Fibroblast of the conjunctiva (primary cell): ENCODE measurements around the gene NPIPB2.
"Not testable (repeated sequence)": the region's sequence is repeated elsewhere in the genome, so short reads cannot be mapped to it uniquely, and the experiment has no call there.

Experiments
- DNase-seq: peaks from one replicate; pipeline ENCODE4 v3.0.0-alpha.2; 2010; ENCODE audit warnings: low read depth

NPIPB2 gene

DNA sequence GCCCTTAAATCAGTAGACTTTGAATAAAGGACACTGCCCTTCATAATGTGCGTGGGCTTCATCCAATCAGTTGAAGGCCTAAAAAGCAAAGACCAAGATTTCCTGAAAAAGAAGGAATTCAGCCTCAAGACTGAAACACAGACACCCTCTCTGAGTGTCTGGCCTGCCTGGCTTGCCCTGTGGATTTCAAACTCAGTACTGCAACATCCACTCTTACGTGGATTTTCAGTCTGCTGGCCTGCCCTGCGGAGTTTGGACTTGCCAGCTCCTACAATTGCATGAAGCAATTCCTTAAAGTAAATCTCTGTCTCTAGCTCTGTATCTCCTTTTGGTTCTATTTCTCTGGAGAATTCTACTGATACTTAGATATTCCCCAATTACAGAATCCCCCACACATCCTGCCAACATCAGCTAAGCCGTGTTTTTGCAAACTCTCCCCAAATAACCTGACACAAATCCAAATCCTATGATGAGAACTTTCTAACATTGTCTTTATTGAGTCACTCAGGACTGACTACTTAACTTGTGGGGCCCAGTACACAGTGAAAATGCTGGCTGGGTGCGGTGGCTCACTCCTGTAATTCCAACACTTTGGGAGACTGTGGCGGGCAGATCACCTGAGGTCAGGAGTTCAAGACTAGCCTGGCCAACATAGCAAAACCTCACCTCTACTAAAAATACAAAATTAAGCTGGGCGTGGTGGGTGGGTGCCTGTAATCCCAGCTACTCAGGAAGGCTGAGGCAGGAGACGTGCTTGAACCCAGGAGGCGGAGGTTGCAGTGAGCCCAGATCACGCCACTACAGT, 15.9 kb upstream of the NPIPB2 start:
- no peak for DNase-seq

DNA sequence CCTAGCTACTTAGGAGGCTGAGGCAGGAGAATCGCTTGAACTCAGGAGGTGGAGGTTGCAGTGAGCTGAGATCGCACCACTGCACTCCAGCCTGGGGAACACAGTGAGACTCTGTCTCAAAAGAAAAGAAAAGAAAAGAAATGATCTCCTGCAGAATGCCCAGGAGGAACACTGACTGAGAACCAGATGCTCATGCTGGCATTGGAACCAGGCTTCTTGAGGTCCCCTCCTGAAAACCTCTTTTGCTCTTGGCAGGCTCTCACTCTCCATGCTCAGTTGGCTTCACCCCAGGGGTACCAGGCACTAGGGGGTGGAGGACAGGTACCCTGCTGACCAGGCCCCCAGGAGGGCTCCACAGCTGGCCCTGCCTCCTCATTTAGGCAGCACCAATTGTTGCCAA, 14.7 kb upstream of the NPIPB2 start:
- DNase-seq, result no peak

DNA sequence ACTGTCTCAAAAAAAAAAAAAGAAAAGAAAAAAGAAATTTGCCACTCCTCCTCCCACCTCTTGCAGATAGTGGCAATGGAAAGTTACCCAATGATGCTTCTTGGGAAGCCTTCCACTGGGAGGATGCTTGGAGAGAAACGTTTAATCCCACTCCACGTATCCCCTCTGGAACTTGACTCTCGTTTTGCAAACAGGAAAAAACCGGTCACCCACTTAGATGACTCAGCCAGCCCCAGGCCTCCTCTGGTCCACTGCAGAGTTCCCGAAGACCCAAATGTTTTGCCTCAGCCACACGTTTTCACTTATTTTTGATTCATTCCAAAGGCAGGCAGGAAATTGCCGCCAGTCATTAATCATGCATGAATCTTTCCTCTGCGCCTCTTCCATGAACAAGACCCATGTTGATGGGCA, 13.9 kb upstream of the NPIPB2 start:
- peak; percentile 84 for DNase-seq

DNA sequence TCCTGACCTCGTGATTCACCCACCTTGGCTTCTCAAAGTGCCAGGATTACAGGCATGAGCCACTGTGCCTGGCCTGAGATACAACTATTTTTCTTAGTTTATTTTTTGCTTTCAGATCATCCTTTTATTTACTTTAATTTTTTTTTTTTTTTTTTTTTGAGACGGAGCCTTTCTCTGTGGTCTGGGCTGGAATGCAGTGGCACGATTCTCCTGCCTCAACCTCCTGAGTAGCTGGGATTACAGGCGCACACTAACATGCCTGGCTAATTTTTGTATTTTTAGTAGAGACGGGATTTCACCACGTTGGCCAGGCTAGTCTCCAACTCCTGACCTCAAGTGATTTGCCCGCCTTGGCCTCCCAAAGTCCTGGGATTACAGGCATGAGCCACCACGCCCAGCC, 11.7 kb upstream of the NPIPB2 start:
- DNase-seq, result not testable (repeated sequence)

DNA sequence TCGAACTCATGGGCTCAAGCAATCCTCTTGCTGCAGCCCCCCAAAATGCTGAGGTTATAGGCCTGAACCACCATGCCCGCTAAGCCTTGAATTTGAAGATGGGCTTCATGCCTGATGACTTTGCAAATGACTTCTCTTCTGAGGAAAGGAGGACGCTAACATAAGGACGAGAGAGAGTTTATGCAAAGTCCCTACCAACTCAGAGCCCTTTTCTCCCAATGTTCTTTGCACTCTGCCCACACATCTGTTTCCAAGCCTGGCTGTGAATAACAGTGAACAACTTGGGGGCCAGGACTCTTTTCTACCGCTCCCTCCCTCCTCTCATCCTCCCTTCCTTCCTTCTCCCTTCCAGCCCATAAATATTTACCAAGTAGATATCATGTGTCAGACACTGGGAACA, 8.5 kb upstream of the NPIPB2 start:
- DNase-seq, result no peak

DNA sequence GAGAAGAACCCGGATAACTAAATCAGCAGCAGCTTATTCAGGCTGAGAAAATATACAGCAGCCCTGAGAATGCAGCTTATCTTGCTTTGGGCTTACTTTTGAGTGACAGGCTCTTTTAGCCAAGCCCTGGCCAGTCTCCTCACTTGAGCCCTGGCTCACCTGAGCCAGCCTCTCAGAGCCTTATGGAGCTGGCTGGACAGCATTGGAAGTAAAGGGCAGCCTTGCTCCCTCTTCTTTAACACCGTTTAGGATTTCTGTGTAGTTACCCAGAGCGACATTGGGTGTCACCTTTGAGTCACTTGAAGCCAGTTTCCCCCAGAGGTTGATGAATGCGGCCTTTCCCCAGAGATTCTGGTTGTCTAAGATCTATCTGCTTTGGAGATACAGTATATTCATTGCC, 7.7 kb upstream of the NPIPB2 start:
- peak; percentile 18 for DNase-seq

DNA sequence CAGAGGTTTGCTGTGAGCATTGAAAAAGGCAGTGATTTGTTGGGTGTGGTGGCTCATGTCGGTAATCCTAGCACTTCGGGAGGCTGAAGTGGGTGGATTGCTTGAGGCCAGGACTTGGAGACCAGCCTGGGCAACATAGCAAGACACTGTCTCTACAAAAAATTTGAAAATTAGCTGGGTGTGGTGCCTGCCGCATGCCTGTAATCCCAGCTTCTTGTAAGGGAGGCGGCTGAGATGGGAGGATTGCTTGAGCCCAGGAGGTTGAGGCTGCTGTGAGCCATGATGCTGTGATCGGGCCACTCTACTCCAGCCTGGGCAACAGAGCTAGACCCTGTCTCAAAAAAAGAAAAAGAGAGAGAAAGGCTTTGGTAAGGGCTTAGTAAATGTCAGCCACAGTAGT, 7.0 kb upstream of the NPIPB2 start:
- no peak for DNase-seq

DNA sequence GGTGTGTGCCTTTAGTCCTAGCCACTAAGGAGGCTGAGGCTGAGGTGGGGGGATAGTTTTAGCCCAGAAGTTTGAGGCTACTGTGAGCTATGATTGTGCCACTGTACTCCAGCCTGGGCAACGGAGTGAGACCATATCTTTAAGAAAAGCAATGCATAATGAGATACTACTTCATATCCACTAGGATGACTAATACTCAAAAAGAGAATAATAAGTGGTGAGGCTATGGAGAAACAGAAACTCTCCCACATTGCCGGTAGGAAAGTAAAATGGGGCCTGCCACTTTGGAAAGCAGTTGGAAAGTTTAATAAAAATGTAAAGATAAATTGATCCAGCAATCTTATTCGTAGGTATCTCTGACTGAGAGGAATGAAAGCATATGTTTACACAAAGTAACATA, 4.6 kb upstream of the NPIPB2 start:
- no peak for DNase-seq

DNA sequence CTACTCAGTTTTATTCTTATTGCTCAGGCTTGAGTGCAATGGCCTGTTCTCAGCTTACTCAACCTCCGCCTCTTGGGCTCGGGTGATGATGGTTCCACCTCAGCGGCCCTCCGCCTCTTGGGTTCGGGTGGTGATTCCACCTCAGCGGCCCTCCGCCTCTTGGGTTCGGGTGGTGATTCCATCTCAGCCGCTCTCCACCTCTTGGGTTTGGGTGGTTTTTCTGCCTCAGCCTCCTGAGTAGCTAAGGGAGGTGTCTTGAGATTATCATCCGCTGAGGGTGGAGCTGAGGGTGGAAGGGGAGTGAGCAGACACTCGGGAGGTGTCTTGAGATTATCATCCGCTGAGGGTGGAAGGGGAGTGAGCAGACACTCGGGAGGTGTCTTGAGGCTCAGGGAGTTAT, 14.5 kb downstream of the NPIPB2 start:
- DNase-seq, result not testable (repeated sequence)

DNA sequence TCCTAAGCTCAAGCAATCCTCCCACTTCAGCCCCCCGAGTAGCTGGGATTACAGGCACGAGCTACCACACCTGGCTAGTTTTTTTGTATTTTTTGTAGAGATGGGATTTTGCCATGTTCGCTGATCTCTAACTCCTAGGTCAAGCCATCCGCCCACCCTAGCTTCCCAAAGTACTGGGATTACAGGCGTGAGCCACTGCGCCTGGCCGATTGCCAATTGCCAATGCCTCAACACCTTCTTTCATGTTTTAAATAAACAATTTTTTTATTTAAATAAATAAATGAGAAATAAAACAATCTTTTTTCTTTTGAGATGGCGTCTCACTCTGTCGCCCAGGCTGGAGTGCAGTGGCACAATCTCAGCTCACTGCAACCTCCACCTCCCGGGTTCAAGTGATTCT, 17.8 kb downstream of the NPIPB2 start:
- DNase-seq, result not testable (repeated sequence)

DNA sequence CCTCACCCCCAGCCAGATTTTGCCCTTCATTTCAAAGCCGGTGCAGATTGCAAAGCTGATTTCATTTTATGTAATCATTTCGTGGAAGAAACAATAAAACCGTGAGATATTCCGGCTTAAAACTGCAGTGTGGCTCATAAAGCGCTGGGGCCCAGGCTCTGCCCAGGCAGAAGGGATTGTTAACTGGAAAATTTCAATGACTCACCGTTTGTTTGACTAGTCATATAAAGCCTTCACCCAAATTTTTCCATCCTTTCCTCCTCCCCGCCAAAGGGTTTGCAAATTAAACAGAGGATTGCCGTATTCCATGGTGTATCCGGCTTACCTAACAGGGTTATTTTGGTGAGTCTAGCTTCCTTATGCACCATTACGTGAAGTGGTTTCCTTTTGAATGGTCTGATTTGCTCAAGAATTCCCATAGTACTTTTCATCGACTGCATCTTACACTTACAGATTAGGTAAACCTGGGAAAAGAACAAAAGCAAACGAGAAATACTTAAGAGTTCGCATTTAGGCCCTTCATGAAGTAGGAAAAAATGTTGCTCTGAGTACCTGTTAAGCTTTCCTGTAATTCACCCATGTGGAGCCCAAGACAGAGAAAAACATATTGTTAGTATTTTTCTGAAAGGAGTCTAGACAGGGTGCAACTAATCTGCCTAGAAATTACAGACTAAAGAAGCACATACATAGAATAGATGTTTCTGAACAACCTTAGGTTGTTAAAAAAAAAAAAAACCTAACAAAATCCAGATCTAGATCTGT, 25.1 kb downstream of the NPIPB2 start:
- DNase-seq, result no peak

DNA sequence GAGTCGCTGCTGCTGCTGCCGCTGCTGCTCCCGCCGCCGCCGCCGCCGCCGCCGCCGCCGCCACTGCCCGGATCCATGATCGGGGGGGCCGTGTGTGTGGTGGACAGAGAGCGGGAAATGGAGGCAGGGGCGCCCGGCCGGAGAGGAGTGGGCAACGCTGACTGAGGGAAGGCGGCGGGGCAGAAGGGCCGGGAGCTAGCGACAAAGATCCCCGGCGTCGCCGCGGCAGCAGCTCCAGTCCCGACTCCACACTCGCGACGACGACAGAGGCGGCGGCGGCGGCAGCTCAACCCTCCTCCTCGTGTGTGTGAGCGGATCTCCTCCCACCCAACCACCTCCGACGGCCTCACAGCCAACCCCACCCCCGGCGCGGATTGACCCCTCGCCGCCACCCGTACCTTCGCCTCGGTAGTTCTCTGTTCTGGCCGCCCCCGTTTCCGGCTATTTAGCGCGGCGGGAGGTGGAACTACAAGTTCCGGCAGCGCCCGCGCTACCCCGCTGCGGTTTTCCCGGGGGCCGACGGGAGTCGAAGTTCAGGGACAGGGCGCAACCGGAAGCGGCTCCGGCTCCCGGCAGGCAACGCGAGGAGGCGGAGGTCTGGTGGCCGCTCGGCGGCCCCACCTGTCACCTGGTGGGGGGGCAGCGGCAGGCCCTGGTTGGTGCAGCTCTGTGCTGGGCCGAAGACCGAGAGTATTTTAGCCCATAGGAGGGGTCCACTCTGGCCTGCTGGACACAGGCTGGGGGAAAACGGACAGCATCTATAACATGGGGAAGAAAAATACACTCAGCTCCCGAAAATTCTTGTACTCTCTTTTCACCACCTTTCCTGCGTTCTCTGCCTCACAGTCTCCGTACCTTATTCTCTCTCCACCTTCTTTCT, 26.0 kb downstream of the NPIPB2 start, which contains the start of gene GSPT1:
TSS of gene GSPT1 (minus strand) at position 313 of the 880 bp plus-strand sequence. CDS start at position 77, 236 bp downstream.
- DNase-seq, result peak; percentile 92

DNA sequence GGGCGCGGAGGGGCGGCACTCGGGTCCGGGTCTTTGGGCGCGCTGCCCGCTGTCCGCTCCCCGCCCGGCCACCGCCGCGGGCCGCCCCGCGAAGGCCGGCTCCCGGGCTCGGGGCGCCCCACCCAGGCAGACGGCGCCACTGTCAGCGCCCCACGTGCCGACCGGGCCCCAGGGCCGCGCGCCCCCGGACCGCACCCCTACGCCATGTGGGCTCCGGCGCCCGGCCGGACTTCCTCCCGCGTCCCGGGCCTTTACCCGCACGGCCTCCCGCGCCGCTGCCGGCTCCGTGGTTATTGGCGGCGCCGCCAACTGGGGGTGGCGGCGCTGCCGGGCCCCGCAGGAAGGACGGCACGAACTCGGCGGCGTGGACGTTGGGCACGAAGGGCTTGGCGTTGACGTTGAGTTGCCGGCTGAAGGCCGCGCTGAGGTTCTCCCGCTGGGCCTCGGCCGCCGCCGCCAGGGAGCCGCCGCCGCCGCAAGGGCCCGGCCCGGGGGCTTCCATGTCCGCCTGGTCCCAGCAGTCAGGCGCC, 26.7 kb downstream of the NPIPB2 start:
- DNase-seq, result no peak

DNA sequence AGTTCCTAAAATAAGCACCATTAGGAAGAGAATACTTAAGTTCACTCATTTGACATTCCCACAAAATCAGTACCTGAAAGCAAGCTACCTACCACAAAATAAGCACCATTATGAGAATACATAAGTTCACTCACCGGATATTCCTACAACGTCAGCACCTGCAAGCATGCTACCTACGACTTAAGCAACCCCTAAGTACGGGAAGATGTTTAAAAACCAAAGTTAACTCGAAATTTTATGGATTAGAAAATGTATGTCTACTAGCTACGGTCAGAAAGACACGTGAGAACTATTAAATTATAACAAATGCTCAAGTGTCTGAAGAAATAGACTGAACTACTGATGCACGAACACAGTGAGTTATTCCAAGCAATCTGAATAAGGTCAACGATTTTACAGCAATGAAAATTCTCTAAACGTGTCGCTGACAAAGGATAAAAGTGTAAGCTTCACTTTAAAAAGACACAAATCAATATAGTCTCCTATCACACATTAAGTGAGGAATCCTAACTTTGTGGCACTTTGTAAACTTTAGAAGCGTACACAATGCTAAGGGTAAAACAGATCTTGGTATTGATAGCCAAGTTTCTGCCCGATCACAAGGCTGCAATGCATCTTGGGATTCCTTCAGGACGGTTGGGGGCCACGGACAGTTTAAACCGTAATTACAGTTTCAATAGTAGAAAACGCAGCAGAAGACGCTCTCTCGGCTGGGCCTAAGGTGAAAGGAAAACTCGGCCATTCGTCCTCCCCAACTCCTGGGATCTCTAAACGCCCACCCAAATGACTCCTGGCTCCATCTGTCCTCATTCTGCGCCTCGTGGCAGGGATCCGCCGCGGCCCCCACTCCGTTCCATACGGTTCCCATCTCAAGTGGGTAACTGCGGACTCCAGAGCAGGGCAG, 27.4 kb downstream of the NPIPB2 start:
- no peak for DNase-seq

DNA sequence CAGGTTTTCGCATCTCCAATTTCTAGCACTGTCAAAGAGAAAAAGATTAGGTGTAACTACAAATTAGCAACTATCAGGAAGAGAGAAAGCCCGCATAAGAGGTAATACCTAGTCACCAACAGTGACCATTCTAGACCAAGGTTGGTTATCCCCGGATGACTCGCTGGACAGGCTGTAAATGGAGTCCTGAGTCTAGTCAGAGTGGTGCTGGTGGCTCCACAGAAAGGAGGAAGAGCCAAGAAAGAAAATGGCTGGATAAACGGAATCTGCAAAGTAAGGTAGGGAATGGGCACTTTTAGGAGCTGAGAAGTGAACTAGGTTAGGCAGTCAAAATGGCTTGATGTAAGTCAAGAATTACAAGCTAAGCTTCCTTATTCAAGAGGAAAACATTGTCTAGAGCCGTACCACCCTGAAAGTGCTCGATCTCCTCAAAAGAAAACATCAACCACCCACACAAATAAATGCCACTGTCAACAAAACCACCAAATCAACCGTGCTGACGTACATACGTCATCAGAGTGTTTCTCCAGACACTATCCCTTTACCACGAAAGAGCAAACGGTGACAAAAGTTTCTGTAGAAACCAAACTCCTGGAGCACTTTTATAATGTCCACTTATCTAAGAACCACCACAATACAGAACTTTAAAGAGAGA, 28.3 kb downstream of the NPIPB2 start:
- DNase-seq, result no peak

DNA sequence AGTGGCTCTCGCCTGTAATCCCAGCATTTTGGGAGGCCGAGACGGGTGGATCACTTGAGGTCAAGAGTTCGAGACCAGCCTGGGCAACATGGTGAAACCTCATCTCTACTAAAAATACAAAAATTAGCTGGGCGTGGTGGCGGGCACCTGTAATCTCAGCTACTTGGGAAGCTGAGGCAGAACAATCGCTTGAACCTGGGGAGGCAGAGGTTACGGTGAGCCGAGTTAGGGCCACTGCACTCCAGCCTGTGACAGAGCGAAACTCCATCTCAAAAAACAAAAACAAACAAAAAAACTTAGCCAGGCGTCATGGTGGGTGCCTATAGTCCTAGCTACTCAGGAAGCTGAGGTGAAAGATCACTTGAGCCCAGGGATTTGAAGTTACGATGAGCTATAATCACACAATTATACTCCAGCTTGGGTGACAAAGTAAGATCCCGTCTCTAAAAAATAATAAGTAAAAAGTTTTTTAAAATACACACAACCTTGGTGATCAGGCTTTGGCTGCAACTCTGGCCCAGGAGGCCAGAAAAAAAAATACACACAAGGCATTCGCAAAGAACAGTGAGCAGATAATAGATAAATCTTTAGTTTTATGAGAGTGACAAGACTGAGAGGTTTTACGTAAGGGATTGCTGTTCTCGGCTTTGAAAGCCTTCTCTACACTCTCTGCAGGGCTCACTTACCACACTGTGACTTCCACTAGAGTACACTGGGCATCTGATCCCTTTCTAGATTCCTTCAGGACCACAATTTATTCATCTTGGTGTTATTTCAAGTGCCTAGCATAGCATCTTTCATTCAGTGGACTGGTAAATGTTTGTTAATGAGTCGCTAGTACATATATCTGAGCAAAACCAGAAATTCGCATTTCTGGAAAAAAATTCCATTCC, 31.9 kb downstream of the NPIPB2 start:
- no peak for DNase-seq

DNA sequence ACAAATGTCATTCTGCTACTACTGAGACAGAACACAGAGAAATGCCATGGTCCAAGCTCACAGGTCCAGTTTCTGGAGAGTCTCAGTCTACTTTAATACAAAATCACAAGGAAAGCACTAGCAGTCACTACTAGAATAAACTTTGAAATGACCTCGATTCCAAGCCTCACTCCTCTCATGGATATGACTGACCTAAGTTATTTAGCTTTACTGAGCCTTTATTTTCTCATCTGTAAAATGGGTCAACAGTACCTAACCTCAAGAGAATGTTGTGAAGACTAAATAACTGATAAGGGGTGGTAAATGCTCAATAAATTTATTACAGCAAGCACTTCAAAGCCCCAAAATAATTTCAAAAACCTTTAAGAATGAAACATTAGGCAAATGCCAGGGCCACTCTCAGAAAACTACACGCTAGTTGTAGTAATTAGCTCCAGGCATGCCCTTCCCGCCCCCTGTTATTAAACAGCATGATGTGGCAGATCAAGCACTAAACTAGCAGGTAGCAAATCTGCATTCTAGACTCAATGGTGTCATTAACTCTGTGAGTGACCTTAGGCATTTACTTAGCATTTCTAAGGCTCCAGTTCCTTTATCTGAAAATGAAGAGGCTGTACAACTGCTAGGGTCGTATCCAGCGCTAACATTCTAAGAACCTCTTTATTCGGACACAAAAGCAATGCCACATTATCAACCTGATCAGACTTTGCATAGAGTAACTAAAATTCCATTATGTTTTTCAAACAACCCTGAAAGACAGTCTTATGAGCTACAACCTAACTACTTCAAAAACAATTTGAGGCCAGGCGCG, 34.5 kb downstream of the NPIPB2 start:
- no peak for DNase-seq

DNA sequence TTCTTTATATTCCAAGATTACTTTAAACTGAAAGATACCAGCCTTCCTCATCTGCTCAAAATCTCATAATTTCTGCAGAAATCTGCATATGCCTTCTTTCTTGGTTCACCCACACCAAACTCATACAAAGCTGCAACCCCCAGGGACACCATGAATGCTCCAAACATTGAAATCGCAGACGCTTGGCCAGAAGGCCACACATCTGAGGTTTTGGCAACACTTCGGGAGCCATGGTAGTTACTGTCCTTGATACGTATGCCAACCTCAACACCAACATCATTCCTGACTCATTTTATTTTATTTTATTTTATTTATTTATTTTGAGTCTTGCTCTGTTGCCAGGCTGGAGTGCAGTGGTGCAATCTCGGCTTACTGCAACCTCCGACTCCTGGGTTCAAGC, 37.9 kb downstream of the NPIPB2 start:
- no peak for DNase-seq

DNA sequence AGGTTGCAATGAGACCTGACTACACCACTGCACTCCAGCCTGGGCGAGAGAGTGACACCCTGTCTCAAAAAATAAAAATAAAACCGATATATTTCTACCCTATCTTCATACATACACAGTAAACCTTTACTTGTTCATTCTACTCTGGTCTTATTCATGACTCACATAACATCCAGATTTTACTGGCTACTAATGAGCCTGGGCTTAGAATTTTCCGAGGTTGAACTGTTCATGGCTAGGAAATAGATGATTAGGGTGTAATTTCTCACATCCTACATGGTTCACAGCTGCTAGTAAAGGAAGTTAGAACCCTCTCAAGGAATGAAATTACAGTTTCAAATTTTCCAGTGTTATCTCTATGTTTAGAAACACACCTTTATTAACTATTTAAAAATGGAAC, 40.8 kb downstream of the NPIPB2 start:
- DNase-seq, result no peak
